ENCODE measurements around the gene FGD2. TPM values are rescaled to one million over a fixed set of nuclear protein-coding genes. Genes with fewer than 3 reads are reported as not detected.

FGD2 gene
- total RNA-seq, 4 donors from 2014 or later, result 13.1 to 46.4 (median 29.6) TPM

GRCh38 chr6:37068356-37069270, 63.2 kb downstream of the FGD2 start:
- Histone ChIP-seq H3K4me3 (no peak overlapping the region), H3K4me1 (peaks cover 0 to 2% (median 0%) of the 10 kb centered on the region in 4 donors), H3K27ac (no peak overlapping the region), H3K9me3 (no peaks in the 10 kb centered on the region), H3K36me3 (no peaks in the 10 kb centered on the region), H3K27me3 (no peaks in the 10 kb centered on the region)
- TF ChIP-seq EP300 (IDR thresholded peaks at IDR 0.05; ENCODE audit: low read depth), result no peak
- no peak for TF ChIP-seq POLR2AphosphoS5 (IDR thresholded peaks at IDR 0.05)
- TF ChIP-seq POLR2A (IDR thresholded peaks at IDR 0.05), result no peak
- no peak for TF ChIP-seq CTCF (IDR thresholded peaks at IDR 0.05)
- WGBS, 2 donors (ENCODE audit: low coverage in 1 of 2), result 49 to 92% methylated on average over 2 to 17 of the region's 17 CpGs
- in situ Hi-C loops (cut with MboI; ENCODE audit: low pct_ligation_motif_present in 1 of 4, low pct_unique_long_range_greater_than_20kb in 1 of 4, low sequenced_read_pairs in 3 of 4), result no loop called here
- intact Hi-C loops (cut with DNase I; ENCODE audit: low total_unique reads), result no loop called here
- DNase-seq, result no peak

- Histone ChIP-seq H3K27ac (no peak overlapping the region), H3K36me3 (no peaks in the 10 kb centered on the region), H3K9me3 (no peaks in the 10 kb centered on the region), H3K4me1 (peaks cover 0 to 2% (median 0%) of the 10 kb centered on the region in 4 donors), H3K4me3 (no peak overlapping the region), H3K27me3 (no peaks in the 10 kb centered on the region)
- in situ Hi-C loops (cut with MboI; ENCODE audit: low pct_ligation_motif_present in 1 of 4, low pct_unique_long_range_greater_than_20kb in 1 of 4, low sequenced_read_pairs in 3 of 4) (no loop called here), intact Hi-C loops (cut with DNase I; ENCODE audit: low total_unique reads) (no loop called here)
- no peak for DNase-seq
- 78 to 90% methylated on average over 2 to 5 of the region's 5 CpGs for WGBS, 2 donors (ENCODE audit: low coverage in 1 of 2)
- no peak for TF ChIP-seq POLR2AphosphoS5 (IDR thresholded peaks at IDR 0.05)
- TF ChIP-seq EP300 (IDR thresholded peaks at IDR 0.05; ENCODE audit: low read depth), result no peak
- no peak for TF ChIP-seq CTCF (IDR thresholded peaks at IDR 0.05)
- no peak for TF ChIP-seq POLR2A (IDR thresholded peaks at IDR 0.05)
These were observed 64.2 kb downstream of the FGD2 start for GRCh38 chr6:37069639-37070038.

- Histone ChIP-seq H3K27ac (no peak overlapping the region), H3K4me1 (peaks cover 0 to 3% (median 2%) of the 10 kb centered on the region in 4 donors), H3K36me3 (no peaks in the 10 kb centered on the region), H3K4me3 (no peak overlapping the region), H3K9me3 (no peaks in the 10 kb centered on the region), H3K27me3 (no peaks in the 10 kb centered on the region)
- DNase-seq, result no peak
- intact Hi-C loops (cut with DNase I; ENCODE audit: low total_unique reads), result no loop called here
- in situ Hi-C loops (cut with MboI; ENCODE audit: low pct_ligation_motif_present in 1 of 4, low pct_unique_long_range_greater_than_20kb in 1 of 4, low sequenced_read_pairs in 3 of 4), result no loop called here
- WGBS, 2 donors (ENCODE audit: low coverage in 1 of 2), result 60 to 90% methylated on average over 3 to 5 of the region's 5 CpGs
- TF ChIP-seq CTCF (IDR thresholded peaks at IDR 0.05) (no peak), POLR2A (IDR thresholded peaks at IDR 0.05) (no peak), EP300 (IDR thresholded peaks at IDR 0.05; ENCODE audit: low read depth) (no peak), POLR2AphosphoS5 (IDR thresholded peaks at IDR 0.05) (no peak)
These were observed 67.1 kb downstream of the FGD2 start for GRCh38 chr6:37072526-37072925.

- DNase-seq, result no peak
- intact Hi-C loops (cut with DNase I; ENCODE audit: low total_unique reads), result no loop called here
- TF ChIP-seq POLR2AphosphoS5 (IDR thresholded peaks at IDR 0.05), result no peak
- TF ChIP-seq POLR2A (IDR thresholded peaks at IDR 0.05), result no peak
- TF ChIP-seq EP300 (IDR thresholded peaks at IDR 0.05; ENCODE audit: low read depth), result no peak
- TF ChIP-seq CTCF (IDR thresholded peaks at IDR 0.05), result no peak
- H3K27ac ChIP-seq, result no peak overlapping the region
- WGBS, 2 donors (ENCODE audit: low coverage in 1 of 2), result 85 to 94% methylated on average over 3 to 12 of the region's 12 CpGs
- in situ Hi-C loops (cut with MboI; ENCODE audit: low pct_ligation_motif_present in 1 of 4, low pct_unique_long_range_greater_than_20kb in 1 of 4, low sequenced_read_pairs in 3 of 4), result no loop called here
- peaks cover 0 to 6% (median 4%) of the 10 kb centered on the region in 4 donors for H3K4me1 ChIP-seq
- no peaks in the 10 kb centered on the region for H3K36me3 ChIP-seq
- no peaks in the 10 kb centered on the region for H3K9me3 ChIP-seq
- H3K27me3 ChIP-seq, result no peaks in the 10 kb centered on the region
- H3K4me3 ChIP-seq, result no peak overlapping the region
These were observed 68.8 kb downstream of the FGD2 start for GRCh38 chr6:37074053-37074827.

Data from transverse colon (tissue), 4 donors.